Measurements from ENCODE around the gene MAFF.
"Not testable (repeated sequence)": the region's sequence is repeated elsewhere in the genome, so short reads cannot be mapped to it uniquely, and the experiment has no call there.

Gene MAFF

DNA sequence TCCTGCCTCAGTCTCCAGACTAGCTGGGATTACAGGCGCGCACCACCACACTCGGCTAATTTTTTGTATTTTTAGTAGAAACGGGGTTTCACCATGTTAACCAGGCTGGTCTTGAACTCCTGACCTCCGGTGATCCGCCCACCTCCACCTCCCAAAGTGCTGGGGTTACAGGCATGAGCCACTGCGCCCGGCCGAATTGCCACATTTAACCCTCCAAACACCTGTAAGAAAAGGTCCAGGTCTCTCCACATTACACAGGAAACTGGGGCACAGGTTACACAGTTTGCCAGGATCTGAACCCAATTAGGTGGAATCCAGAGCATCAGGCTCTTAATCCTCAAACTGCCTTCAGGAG lies 24.2 kb upstream of the MAFF start:
- not testable (repeated sequence) for DNase-seq (ENCODE audit: low read depth in 2 of 2)

- DNase-seq (ENCODE audit: low read depth in 2 of 2), result peak in 1 of 2 experiments; percentile 39
These were observed 23.7 kb upstream of the MAFF start for GRCh38 chr22:38177926-38178604.

DNA sequence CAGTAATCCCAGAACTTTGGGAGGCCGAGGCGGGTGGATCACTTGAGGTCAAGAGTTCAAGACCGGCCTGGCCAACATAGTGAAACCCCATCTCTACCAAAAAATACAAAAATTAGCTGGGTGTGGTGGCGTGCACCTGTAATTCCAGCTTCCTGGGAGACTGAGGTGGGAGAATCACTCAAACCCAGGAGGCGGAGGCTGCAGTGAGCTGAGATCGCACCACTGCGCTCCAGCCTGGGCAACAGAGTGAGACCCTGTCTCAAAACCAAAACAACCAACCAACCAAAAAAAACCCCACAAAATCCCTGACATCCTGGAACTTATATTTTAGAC lies 23.2 kb upstream of the MAFF start:
- not testable (repeated sequence) for DNase-seq (ENCODE audit: low read depth in 2 of 2)

DNA sequence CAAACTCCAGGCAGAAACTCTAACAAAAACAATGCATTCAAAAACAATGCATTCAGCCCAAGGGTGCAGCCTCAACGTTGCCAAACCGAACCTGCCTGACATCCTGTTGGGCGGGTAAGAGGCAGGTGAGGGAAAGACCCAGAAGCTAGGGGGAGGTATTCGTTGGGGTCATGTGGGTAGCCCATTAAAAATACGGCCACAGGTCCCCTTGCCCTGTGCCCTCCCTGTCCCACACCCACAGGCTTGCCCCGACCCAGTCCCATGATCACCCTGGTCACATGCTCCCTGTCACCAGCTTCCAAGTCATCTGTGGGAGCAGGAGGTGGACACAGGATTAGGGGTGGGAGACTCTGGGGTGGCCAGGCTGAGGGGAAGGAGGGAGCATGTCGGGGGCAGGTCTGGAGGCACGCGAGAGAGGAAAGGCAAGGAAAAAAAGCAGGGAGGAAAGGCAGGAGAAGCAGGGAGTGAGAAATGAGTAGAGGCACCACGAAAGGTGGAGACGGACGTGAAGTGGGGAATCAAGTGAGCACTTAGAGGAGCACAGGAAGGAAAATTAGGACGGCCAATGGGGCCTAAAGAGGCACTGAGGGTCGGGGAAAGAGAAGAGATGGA lies 20.8 kb upstream of the MAFF start:
- no peak for DNase-seq (ENCODE audit: low read depth in 2 of 2)

- peak; percentile 97 for DNase-seq (ENCODE audit: low read depth in 2 of 2)
These were observed 20.2 kb upstream of the MAFF start, which contains the start of gene PLA2G6 for GRCh38 chr22:38181453-38182200. Gene PLA2G6, minus strand, starts transcription at chr22:38181830. Its CDS starts 12,404 bp downstream, at chr22:38169426.

DNA sequence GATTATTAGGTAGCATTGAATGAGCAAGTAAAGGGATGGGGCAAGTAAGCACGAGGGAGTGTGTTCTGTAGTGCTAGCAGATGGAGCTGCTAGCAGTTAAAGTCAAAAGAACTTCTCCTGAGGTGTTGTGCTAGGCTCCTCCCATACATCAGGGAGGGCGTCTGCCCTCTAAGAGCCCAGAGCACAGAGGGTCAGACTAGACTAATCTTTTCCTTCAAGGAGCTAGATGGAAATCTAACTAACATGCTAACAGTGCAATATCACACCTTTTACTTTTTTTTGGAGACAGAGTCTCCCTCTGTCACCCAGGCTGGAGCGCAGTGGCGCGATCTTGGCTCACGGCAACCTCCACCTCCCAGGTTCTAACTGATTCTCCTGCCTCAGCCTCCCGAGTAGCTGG lies 17.0 kb upstream of the MAFF start:
- DNase-seq (ENCODE audit: low read depth in 2 of 2), result no peak

- no peak for DNase-seq (ENCODE audit: low read depth in 2 of 2)
These were observed 15.4 kb upstream of the MAFF start for GRCh38 chr22:38186429-38186828.

- DNase-seq (ENCODE audit: low read depth in 2 of 2), result no peak
These were observed 14.2 kb upstream of the MAFF start for GRCh38 chr22:38187413-38188212.

DNA sequence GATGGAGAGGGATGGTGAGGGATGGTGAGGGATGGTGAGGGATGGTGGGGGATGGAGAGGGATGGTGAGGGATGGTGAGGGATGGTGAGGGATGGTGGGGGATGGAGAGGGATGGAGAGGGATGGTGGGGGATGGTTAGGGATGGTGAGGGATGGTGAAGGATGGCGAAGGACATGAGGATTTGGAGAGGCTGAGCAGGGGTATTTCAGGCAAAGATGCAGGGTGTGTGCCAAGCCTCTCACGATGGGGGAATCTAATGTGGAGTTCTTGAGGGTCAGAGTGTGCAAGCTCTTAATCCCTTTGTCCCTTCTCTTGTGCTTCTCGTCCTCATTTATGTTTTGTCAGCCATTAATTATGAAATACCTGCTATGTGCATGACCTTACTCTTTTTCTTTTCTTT lies 12.7 kb upstream of the MAFF start:
- no peak for DNase-seq (ENCODE audit: low read depth in 2 of 2)

DNA sequence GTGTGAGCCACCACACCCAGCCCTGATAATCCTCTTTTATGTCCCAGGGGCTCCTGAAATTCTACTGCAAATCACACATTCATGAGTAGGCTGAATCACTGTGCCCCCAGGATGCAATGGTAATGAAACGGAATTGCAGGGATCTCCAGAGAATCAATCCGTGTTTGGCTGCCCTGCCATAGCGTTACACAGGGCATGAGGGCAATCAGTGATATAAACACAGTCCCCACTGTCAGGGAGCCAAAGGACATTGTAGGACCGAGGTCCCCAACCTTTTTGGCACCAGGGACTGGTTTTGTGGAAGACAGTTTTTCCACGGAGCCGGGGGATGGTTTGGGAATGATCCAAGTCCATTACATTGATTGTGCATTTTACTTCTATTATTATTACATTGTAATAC lies 11.2 kb upstream of the MAFF start:
- DNase-seq (ENCODE audit: low read depth in 2 of 2), result no peak

- no peak for DNase-seq (ENCODE audit: low read depth in 2 of 2)
These were observed 10.7 kb upstream of the MAFF start for GRCh38 chr22:38191055-38191454.

- DNase-seq (ENCODE audit: low read depth in 2 of 2), result no peak
These were observed 9.9 kb upstream of the MAFF start for GRCh38 chr22:38191731-38192474.

DNA sequence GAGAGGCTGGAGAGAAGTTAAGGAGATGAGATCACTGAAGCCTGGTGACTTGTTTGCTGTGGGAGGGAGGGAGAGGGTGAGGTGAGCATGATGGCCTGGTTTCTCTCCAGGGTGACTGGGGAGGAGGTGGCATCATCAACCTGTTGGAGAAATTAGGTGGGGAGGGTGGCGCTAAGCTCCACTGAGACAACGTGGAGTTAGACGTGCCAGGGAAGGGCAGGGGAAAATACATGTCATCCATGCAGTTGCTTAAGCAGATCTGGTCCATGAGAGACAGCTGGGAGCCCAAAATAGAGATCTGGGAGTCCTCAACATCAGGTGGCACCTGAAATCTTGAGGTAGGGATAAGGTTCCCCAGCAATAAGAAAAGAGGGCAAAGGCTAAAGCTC lies 9.3 kb upstream of the MAFF start:
- DNase-seq (ENCODE audit: low read depth in 2 of 2), result no peak

DNA sequence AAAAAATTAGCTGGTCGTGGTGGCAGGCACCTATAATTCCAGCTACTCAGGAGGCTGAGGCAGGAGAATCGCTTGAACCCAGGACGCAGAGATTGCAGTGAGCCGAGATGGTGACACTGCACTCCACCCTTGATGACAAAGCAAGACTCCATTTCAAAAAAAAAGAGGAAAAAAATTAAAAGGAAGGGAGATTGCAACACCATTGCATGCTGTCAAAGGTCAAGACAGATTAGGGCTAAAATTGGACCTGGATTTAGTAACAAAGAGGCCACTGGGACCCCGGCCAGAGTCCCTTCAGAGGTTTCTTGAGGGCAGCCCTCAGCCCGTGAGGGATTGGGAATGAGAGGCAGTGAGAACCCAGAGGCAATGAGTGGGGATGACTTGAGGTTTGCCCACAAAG lies 8.2 kb upstream of the MAFF start:
- no peak for DNase-seq (ENCODE audit: low read depth in 2 of 2)

GRCh38 chr22:38196791-38197419 lies 4.9 kb upstream of the MAFF start:
- DNase-seq (ENCODE audit: low read depth in 2 of 2), result no peak

- DNase-seq (ENCODE audit: low read depth in 2 of 2), result no peak
These were observed 1.8 kb upstream of the MAFF start for GRCh38 chr22:38199826-38200559.

GRCh38 chr22:38201371-38201710 lies 453 bp upstream of the MAFF start:
- DNase-seq (ENCODE audit: low read depth in 2 of 2), result no peak

DNA sequence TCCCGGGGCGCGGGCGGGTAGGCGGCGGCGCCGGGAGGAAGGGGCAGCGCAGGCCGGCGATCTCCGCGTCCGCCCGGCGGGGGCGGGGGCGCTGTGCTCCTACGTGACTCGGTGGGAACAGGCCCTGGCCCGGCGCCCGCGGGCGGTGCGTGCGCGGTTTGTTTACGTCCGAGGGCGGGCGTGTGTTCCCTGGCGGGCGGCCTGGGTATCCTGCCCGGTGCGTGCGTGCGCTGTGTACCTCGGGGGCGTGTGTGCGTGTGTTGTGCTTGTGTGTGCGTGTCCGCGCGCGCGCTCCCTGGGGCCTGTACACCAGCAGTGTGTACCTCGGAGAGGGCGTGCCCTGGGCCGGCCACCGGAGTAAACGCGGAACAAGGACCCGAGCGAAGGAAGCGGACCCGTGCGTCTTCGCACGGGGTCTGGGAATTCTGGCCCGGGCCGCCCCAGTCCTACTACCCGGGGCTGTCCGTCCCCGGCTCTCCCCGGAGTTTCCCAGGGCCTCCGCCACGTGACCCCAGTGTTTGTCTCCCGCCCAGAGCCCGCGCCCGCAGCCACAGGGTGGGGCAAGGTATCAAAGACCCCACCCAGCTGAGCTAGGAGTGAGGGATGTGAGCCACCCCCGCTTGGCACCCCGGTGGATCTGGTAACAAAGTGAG lies 769 bp downstream of the MAFF start:
- DNase-seq (ENCODE audit: low read depth in 2 of 2), result peak; percentile 50 to 61

GRCh38 chr22:38203090-38203810 lies 1.5 kb downstream of the MAFF start:
- DNase-seq (ENCODE audit: low read depth in 2 of 2), result no peak

Data from fibroblast of skin of left quadriceps (primary cell).